Activated naive CD8-positive, alpha-beta T cell (primary cell): ENCODE measurements around the gene DGCR2.

Source experiments
- H3K27ac Mint-ChIP-seq: one replicate; pipeline ENCODE4 v1.8.0; 2021; ENCODE audit warnings: mixed read lengths
- H3K27me3 Mint-ChIP-seq: one replicate; pipeline ENCODE4 v1.8.0; 2021; ENCODE audit warnings: mixed read lengths
- H3K36me3 Mint-ChIP-seq: one replicate; pipeline ENCODE4 v1.8.0; 2021; ENCODE audit warnings: mixed read lengths
- H3K4me1 Mint-ChIP-seq: one replicate; pipeline ENCODE4 v1.8.0; 2021; ENCODE audit warnings: low read depth, mixed read lengths
- H3K4me3 Mint-ChIP-seq: one replicate; pipeline ENCODE4 v1.8.0; 2021; ENCODE audit warnings: mild to moderate bottlenecking, mixed read lengths
- H3K9me3 Mint-ChIP-seq: one replicate; pipeline ENCODE4 v1.8.0; 2021; ENCODE audit warnings: low read depth, mixed read lengths

DGCR2 gene

GRCh38 chr22:19125474-19126308 lies 3.5 kb upstream of the DGCR2 start:
- no peaks in the 10 kb centered on the region for H3K9me3 Mint-ChIP-seq
- H3K27me3 Mint-ChIP-seq = no peaks in the 10 kb centered on the region
- H3K27ac Mint-ChIP-seq = no peak overlapping the region
- H3K4me1 Mint-ChIP-seq = peaks cover 17% of the 10 kb centered on the region
- no peaks in the 10 kb centered on the region for H3K36me3 Mint-ChIP-seq
- H3K4me3 Mint-ChIP-seq = no peak overlapping the region

- Mint-ChIP-seq H3K9me3 (no peaks in the 10 kb centered on the region), H3K27me3 (no peaks in the 10 kb centered on the region), H3K4me3 (no peak overlapping the region), H3K4me1 (peaks cover 24% of the 10 kb centered on the region), H3K36me3 (no peaks in the 10 kb centered on the region), H3K27ac (no peak overlapping the region)
These were observed 2.8 kb upstream of the DGCR2 start for GRCh38 chr22:19125011-19125410.

GRCh38 chr22:19124377-19124776 lies 2.2 kb upstream of the DGCR2 start:
- H3K27ac Mint-ChIP-seq = no peak overlapping the region
- no peaks in the 10 kb centered on the region for H3K27me3 Mint-ChIP-seq
- no peaks in the 10 kb centered on the region for H3K9me3 Mint-ChIP-seq
- peaks cover 29% of the 10 kb centered on the region for H3K4me1 Mint-ChIP-seq
- H3K36me3 Mint-ChIP-seq = no peaks in the 10 kb centered on the region
- no peak overlapping the region for H3K4me3 Mint-ChIP-seq

GRCh38 chr22:19123936-19124335 lies 1.7 kb upstream of the DGCR2 start:
- Mint-ChIP-seq H3K4me3 (no peak overlapping the region), H3K9me3 (no peaks in the 10 kb centered on the region), H3K27me3 (no peaks in the 10 kb centered on the region), H3K4me1 (peaks cover 34% of the 10 kb centered on the region), H3K27ac (no peak overlapping the region), H3K36me3 (no peaks in the 10 kb centered on the region)

GRCh38 chr22:19122752-19123492 lies 710 bp upstream of the DGCR2 start:
- Mint-ChIP-seq H3K27me3 (no peaks in the 10 kb centered on the region), H3K27ac (no peak overlapping the region), H3K9me3 (no peaks in the 10 kb centered on the region), H3K4me1 (peaks cover 44% of the 10 kb centered on the region), H3K36me3 (no peaks in the 10 kb centered on the region), H3K4me3 (peak overlapping the region; percentile 86)

- Mint-ChIP-seq H3K9me3 (no peaks in the 10 kb centered on the region), H3K27ac (peak overlapping the region; percentile 58), H3K4me1 (peaks cover 56% of the 10 kb centered on the region), H3K27me3 (no peaks in the 10 kb centered on the region), H3K36me3 (no peaks in the 10 kb centered on the region), H3K4me3 (peak overlapping the region; percentile 90)
These were observed 525 bp downstream of the DGCR2 start for GRCh38 chr22:19121631-19122142.

GRCh38 chr22:19120829-19121630 lies 1.2 kb downstream of the DGCR2 start:
- H3K9me3 Mint-ChIP-seq = no peaks in the 10 kb centered on the region

GRCh38 chr22:19119949-19120348 lies 2.3 kb downstream of the DGCR2 start:
- Mint-ChIP-seq H3K27ac (peak overlapping the region; percentile 84), H3K36me3 (no peaks in the 10 kb centered on the region)

More at GRCh38 chr22:19120829-19121630, 1.2 kb downstream of the DGCR2 start:
- Mint-ChIP-seq H3K4me1 (peaks cover 63% of the 10 kb centered on the region), H3K4me3 (peak overlapping the region; percentile 90), H3K36me3 (no peaks in the 10 kb centered on the region), H3K27me3 (no peaks in the 10 kb centered on the region), H3K27ac (peak overlapping the region; percentile 84)

GRCh38 chr22:19118329-19118880 lies 3.8 kb downstream of the DGCR2 start:
- no peaks in the 10 kb centered on the region for H3K36me3 Mint-ChIP-seq
- no peaks in the 10 kb centered on the region for H3K27me3 Mint-ChIP-seq
- no peak overlapping the region for H3K27ac Mint-ChIP-seq
- H3K9me3 Mint-ChIP-seq = no peaks in the 10 kb centered on the region
- H3K4me1 Mint-ChIP-seq = peaks cover 83% of the 10 kb centered on the region
- peak overlapping the region; percentile 10 for H3K4me3 Mint-ChIP-seq

More at GRCh38 chr22:19119949-19120348, 2.3 kb downstream of the DGCR2 start:
- Mint-ChIP-seq H3K27me3 (no peaks in the 10 kb centered on the region), H3K4me1 (peaks cover 74% of the 10 kb centered on the region), H3K4me3 (peak overlapping the region; percentile 90), H3K9me3 (no peaks in the 10 kb centered on the region)

- Mint-ChIP-seq H3K27ac (peak overlapping the region; percentile 70), H3K36me3 (no peaks in the 10 kb centered on the region), H3K4me3 (peak overlapping the region; percentile 38), H3K27me3 (no peaks in the 10 kb centered on the region), H3K4me1 (peaks cover 83% of the 10 kb centered on the region), H3K9me3 (no peaks in the 10 kb centered on the region)
These were observed 5.1 kb downstream of the DGCR2 start for GRCh38 chr22:19117111-19117512.

- no peaks in the 10 kb centered on the region for H3K9me3 Mint-ChIP-seq
- peak overlapping the region; percentile 59 for H3K27ac Mint-ChIP-seq
- H3K36me3 Mint-ChIP-seq = no peaks in the 10 kb centered on the region
- H3K27me3 Mint-ChIP-seq = no peaks in the 10 kb centered on the region
- no peak overlapping the region for H3K4me3 Mint-ChIP-seq
- H3K4me1 Mint-ChIP-seq = peaks cover 83% of the 10 kb centered on the region
These were observed 6.6 kb downstream of the DGCR2 start for GRCh38 chr22:19115628-19116027.

- peak overlapping the region; percentile 59 for H3K27ac Mint-ChIP-seq
- no peaks in the 10 kb centered on the region for H3K27me3 Mint-ChIP-seq
- H3K4me1 Mint-ChIP-seq = peaks cover 81% of the 10 kb centered on the region
- no peaks in the 10 kb centered on the region for H3K36me3 Mint-ChIP-seq
- H3K4me3 Mint-ChIP-seq = no peak overlapping the region
- H3K9me3 Mint-ChIP-seq = no peaks in the 10 kb centered on the region
These were observed 7.1 kb downstream of the DGCR2 start for GRCh38 chr22:19114984-19115552.

GRCh38 chr22:19113429-19113828 lies 8.8 kb downstream of the DGCR2 start:
- no peaks in the 10 kb centered on the region for H3K9me3 Mint-ChIP-seq
- H3K36me3 Mint-ChIP-seq = no peaks in the 10 kb centered on the region
- no peaks in the 10 kb centered on the region for H3K27me3 Mint-ChIP-seq
- peaks cover 82% of the 10 kb centered on the region for H3K4me1 Mint-ChIP-seq
- H3K4me3 Mint-ChIP-seq = no peak overlapping the region
- no peak overlapping the region for H3K27ac Mint-ChIP-seq

GRCh38 chr22:19111584-19111983 lies 10.6 kb downstream of the DGCR2 start:
- Mint-ChIP-seq H3K36me3 (no peaks in the 10 kb centered on the region), H3K4me3 (peak overlapping the region; percentile 35), H3K4me1 (peaks cover 80% of the 10 kb centered on the region), H3K27ac (peak overlapping the region; percentile 66), H3K27me3 (no peaks in the 10 kb centered on the region), H3K9me3 (no peaks in the 10 kb centered on the region)
